Activated CD4-positive, CD25-positive, alpha-beta regulatory T cell treated with anti-CD3 and anti-CD28 coated beads, Interleukin-2, amount 50 U/mL, for 24 hours (primary cell): ENCODE results near the gene ATP11C.
"Not testable (repeated sequence)": the region's sequence is repeated elsewhere in the genome, so short reads cannot be mapped to it uniquely, and the experiment has no call there.

Experiments
- ATAC-seq, 2 donors: fragments of 150-1000 bp; cut with Tn5 transposase; one replicate each; pipeline ENCODE4 v1.10.0; 2021; ENCODE audit warnings: mild to moderate bottlenecking in 1 of 2, moderate library complexity in 1 of 2

The ATP11C gene

GRCh38 chrX:139924069-139924695 is 8.7 kb downstream of the ATP11C start:
- ATAC-seq, result no peak

GRCh38 chrX:139921142-139921541 is 11.7 kb downstream of the ATP11C start:
- not testable (repeated sequence) for ATAC-seq

GRCh38 chrX:139920316-139920715 is 12.5 kb downstream of the ATP11C start:
- ATAC-seq, result no peak

- no peak for ATAC-seq
Measured at GRCh38 chrX:139914421-139914820, 18.4 kb downstream of the ATP11C start.

GRCh38 chrX:139909712-139910111 is 23.1 kb downstream of the ATP11C start:
- ATAC-seq, result no peak

- no peak for ATAC-seq
Measured at GRCh38 chrX:139907078-139907477, 25.8 kb downstream of the ATP11C start.

- no peak for ATAC-seq
Measured at GRCh38 chrX:139905743-139906142, 27.1 kb downstream of the ATP11C start.

GRCh38 chrX:139905051-139905450 is 27.8 kb downstream of the ATP11C start:
- ATAC-seq, result no peak

- ATAC-seq, result no peak
Measured at GRCh38 chrX:139903210-139903609, 29.6 kb downstream of the ATP11C start.

- ATAC-seq, result no peak
Measured at GRCh38 chrX:139902559-139902958, 30.3 kb downstream of the ATP11C start.

GRCh38 chrX:139898334-139898733 is 34.5 kb downstream of the ATP11C start:
- ATAC-seq, result no peak

- no peak for ATAC-seq
Measured at GRCh38 chrX:139892512-139892911, 40.3 kb downstream of the ATP11C start.

GRCh38 chrX:139890991-139891700 is 41.7 kb downstream of the ATP11C start:
- no peak for ATAC-seq

GRCh38 chrX:139889760-139890159 is 43.1 kb downstream of the ATP11C start:
- no peak for ATAC-seq

- ATAC-seq, result no peak
Measured at GRCh38 chrX:139883984-139884383, 48.9 kb downstream of the ATP11C start.

GRCh38 chrX:139882299-139882698 is 50.6 kb downstream of the ATP11C start:
- ATAC-seq, result no peak

GRCh38 chrX:139881572-139881971 is 51.3 kb downstream of the ATP11C start:
- no peak for ATAC-seq

GRCh38 chrX:139881130-139881529 is 51.7 kb downstream of the ATP11C start:
- ATAC-seq, result no peak

- no peak for ATAC-seq
Measured at GRCh38 chrX:139877710-139878414, 55.0 kb downstream of the ATP11C start.

- ATAC-seq, result no peak
Measured at GRCh38 chrX:139875841-139876240, 57.0 kb downstream of the ATP11C start.

GRCh38 chrX:139869796-139870195 is 63.1 kb downstream of the ATP11C start:
- no peak for ATAC-seq

GRCh38 chrX:139864640-139865039 is 68.2 kb downstream of the ATP11C start:
- ATAC-seq, result no peak

- no peak for ATAC-seq
Measured at GRCh38 chrX:139862208-139862607, 70.6 kb downstream of the ATP11C start.

GRCh38 chrX:139856826-139857225 is 76.0 kb downstream of the ATP11C start:
- not testable (repeated sequence) for ATAC-seq
